Upper lobe of left lung (tissue), 6 donors: ENCODE data around the gene OPCML. TPM values are rescaled to one million over a fixed set of nuclear protein-coding genes. Genes with fewer than 3 reads are reported as not detected.

Experiments used
- ATAC-seq, 2 donors: fragments of 200-7000 bp; cut with Tn5 transposase; one replicate each; pipeline ENCODE4 v1.9.1; 2022; ENCODE audit warnings: mild to moderate bottlenecking in 2 of 2, moderate library complexity in 2 of 2; ENCODE audit not compliant: low FRiP score in 2 of 2
- DNase-seq, 2 donors: peaks; one replicate each; pipeline ENCODE4 v3.0.0-alpha.2; 2019 to 2020
- H3K27ac ChIP-seq, 4 donors: fragments of 200-600 bp; sonication (generic); one replicate each; pipeline ENCODE4 v1.5.1; 2016 to 2019
- H3K27me3 ChIP-seq, 4 donors: fragments of 200-600 bp; sonication (generic); one replicate each; pipeline ENCODE4 v1.5.1; 2017 to 2019
- H3K36me3 ChIP-seq, 4 donors: fragments of 200-600 bp; sonication (generic); one replicate each; pipeline ENCODE4 v1.5.1; 2016 to 2019
- H3K4me1 ChIP-seq, 4 donors: fragments of 200-600 bp; sonication (generic); one replicate each; pipeline ENCODE4 v1.5.1; 2018 to 2019
- H3K4me3 ChIP-seq, 4 donors: fragments of 200-600 bp; sonication (generic); one replicate each; pipeline ENCODE4 v1.5.1; 2017 to 2019; ENCODE audit warnings: mild to moderate bottlenecking in 2 of 4, moderate library complexity in 1 of 4
- H3K9me3 ChIP-seq, 4 donors: fragments of 200-600 bp; sonication (generic); one replicate each; pipeline ENCODE4 v1.5.1; 2018 to 2019
- EP300 ChIP-seq, 4 donors: sonication (generic); formaldehyde crosslinking; IDR thresholded peaks; one replicate each; pipeline ENCODE4 v1.5.1; 2017; ENCODE audit warnings: antibody characterized with exemption in 4 of 4, control low read depth in 2 of 4
- POLR2A ChIP-seq, 4 donors: fragments of 450-650 bp; IDR thresholded peaks; one replicate each; pipeline ENCODE4 v1.5.1; 2016 to 2017; ENCODE audit warnings: antibody characterized with exemption in 4 of 4, mild to moderate bottlenecking in 2 of 4
- POLR2AphosphoS5 ChIP-seq, 2 donors: sonication (generic); formaldehyde crosslinking; IDR thresholded peaks; one replicate each; pipeline ENCODE4 v1.5.1; 2017; ENCODE audit warnings: antibody characterized with exemption in 2 of 2
- WGBS, 2 donors: methylation state at CpG; one replicate each; pipeline ENCODE4 v1.1.5; 2017 to 2018; 5-methylcytosine and 5-hydroxymethylcytosine counted together
- total RNA-seq, 6 donors: library from RNA; depleted of rRNA in 4 of 6; stranded (reverse); fragments of >200 nt in 4 of 6; gene quantifications; one replicate each; pipeline versions ENCODE4 v1.1.0 to v1.2.1, GENCODE V29; 2016 to 2021
- TF ChIP-seq, protein P1 (sequence below), 6 experiments: fragments of 450-650 bp in 4 of 6; fragments of 200-600 bp in 2 of 6; sonication (generic) in 2 of 6; IDR thresholded peaks; one replicate each; pipeline ENCODE4 v1.5.1; 2016 to 2019; ENCODE audit warnings: antibody characterized with exemption in 6 of 6
- donor health status: DM: no; HTN: no; CAD: no; lungs with moderate emphysema.
- donor health status: DM: no; HTN: yes; CAD: no; lungs with severe emphysema.

Gene OPCML
- total RNA-seq, 6 donors from 2014 or later = 0.10 TPM; not detected in 5

DNA sequence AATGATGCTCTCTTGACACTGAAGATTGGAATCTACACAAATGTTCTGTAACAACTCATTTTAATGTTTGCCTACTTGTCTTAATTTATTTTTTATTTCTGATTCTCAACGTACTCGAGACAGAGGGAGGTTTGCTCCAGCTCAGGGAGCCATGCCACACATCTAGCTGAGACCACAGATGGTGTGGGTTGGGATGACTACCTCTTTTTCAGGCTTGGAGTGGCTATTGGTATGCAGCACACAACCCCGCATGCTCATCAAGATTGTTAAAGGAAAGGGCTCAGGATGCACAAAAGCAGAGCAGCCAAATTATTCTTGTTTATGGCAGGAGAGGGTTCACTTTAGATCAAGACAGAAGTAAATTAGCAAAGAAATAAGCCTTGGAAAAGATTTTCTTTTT lies 424.5 kb downstream of the OPCML start:
- Histone ChIP-seq H3K4me3 (no peak overlapping the region), H3K9me3 (no peaks in the 10 kb centered on the region), H3K36me3 (no peaks in the 10 kb centered on the region), H3K27me3 (no peaks in the 10 kb centered on the region), H3K27ac (no peak overlapping the region), H3K4me1 (no peaks in the 10 kb centered on the region)
- WGBS, 2 donors = 69 to 72% methylated on average over 3 of the region's 3 CpGs
- no peak for TF ChIP-seq EP300 (IDR thresholded peaks at IDR 0.05)
- TF ChIP-seq POLR2A (IDR thresholded peaks at IDR 0.05) = no peak
- TF ChIP-seq, protein P1, sequence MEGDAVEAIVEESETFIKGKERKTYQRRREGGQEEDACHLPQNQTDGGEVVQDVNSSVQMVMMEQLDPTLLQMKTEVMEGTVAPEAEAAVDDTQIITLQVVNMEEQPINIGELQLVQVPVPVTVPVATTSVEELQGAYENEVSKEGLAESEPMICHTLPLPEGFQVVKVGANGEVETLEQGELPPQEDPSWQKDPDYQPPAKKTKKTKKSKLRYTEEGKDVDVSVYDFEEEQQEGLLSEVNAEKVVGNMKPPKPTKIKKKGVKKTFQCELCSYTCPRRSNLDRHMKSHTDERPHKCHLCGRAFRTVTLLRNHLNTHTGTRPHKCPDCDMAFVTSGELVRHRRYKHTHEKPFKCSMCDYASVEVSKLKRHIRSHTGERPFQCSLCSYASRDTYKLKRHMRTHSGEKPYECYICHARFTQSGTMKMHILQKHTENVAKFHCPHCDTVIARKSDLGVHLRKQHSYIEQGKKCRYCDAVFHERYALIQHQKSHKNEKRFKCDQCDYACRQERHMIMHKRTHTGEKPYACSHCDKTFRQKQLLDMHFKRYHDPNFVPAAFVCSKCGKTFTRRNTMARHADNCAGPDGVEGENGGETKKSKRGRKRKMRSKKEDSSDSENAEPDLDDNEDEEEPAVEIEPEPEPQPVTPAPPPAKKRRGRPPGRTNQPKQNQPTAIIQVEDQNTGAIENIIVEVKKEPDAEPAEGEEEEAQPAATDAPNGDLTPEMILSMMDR (IDR thresholded peaks at IDR 0.05) = no peak
- TF ChIP-seq POLR2AphosphoS5 (IDR thresholded peaks at IDR 0.05) = no peak
- no peak for DNase-seq
- no peak for ATAC-seq

- no peak for ATAC-seq
- Histone ChIP-seq H3K4me3 (no peak overlapping the region), H3K4me1 (no peaks in the 10 kb centered on the region), H3K27ac (no peak overlapping the region), H3K36me3 (no peaks in the 10 kb centered on the region), H3K27me3 (no peaks in the 10 kb centered on the region), H3K9me3 (no peaks in the 10 kb centered on the region)
- TF ChIP-seq POLR2A (IDR thresholded peaks at IDR 0.05) = no peak
- DNase-seq = no peak
- WGBS, 2 donors = 71 to 72% methylated on average over 4 of the region's 4 CpGs
These were observed 425.2 kb downstream of the OPCML start for GRCh38 chr11:133107136-133107535.

DNA sequence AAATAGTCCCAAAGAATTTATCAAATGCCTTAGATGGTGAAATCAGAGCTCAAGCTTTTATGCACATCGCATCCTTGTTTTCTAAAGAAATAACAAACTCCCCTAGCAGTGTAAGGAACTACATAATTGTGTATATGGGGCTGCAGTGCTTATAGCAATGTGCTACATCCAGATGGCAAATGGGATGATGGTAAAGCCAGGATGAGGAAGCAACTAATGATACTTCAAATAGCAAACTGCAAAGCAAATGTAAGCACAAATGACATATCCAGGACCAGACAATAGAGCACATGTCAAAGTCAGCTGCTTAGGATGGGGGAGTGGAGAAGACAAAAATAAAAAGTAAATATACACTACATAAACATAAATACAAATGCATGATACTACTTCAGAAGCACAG lies 425.9 kb downstream of the OPCML start:
- DNase-seq (no peak), ATAC-seq (no peak)
- H3K27ac ChIP-seq = no peak overlapping the region
- H3K9me3 ChIP-seq = no peaks in the 10 kb centered on the region
- H3K4me3 ChIP-seq = no peak overlapping the region
- H3K36me3 ChIP-seq = no peaks in the 10 kb centered on the region
- 95 to 100% methylated on average over 1 of the region's 1 CpG for WGBS, 2 donors
- H3K27me3 ChIP-seq = no peaks in the 10 kb centered on the region
- H3K4me1 ChIP-seq = no peaks in the 10 kb centered on the region
- TF ChIP-seq EP300 (IDR thresholded peaks at IDR 0.05) (no peak), POLR2A (IDR thresholded peaks at IDR 0.05) (no peak), POLR2AphosphoS5 (IDR thresholded peaks at IDR 0.05) (no peak)
- TF ChIP-seq, protein P1 (IDR thresholded peaks at IDR 0.05) = no peak

DNA sequence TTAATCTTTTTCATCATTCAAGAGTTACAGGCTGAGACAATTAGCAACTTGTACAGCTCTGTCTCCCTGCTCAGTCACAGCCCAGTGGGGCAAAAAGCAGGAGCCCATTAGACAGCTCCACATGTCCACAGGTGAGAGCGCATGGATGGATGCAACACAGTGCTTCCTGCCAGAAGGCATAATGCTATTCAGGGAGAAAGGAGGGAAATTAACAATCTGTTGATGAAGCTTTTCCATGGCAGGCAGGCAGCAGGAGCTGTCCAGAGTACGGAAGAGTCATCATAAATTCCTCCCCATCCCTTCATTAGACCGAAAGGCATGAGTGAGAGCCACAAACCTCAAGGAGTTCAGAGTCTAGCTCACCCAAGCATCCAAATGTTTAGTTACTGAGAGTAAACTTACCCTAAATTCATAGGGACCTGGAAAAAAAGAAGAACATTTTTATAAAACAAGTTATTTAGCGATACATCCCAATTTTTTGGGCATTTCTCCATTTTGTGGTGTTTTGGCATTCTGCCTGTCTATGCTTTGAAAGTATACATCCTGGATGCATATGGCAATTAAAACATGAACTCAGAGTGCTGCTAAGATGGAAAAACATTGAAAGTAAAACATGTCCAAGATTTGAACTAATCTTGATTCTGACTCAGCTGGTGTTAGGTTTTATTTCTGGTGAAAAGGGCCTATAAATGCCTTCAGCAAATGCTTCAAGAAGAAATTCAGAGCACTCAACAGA lies 428.1 kb downstream of the OPCML start:
- DNase-seq = no peak
- TF ChIP-seq, protein P1 (IDR thresholded peaks at IDR 0.05) = no peak
- no peak for TF ChIP-seq EP300 (IDR thresholded peaks at IDR 0.05)
- no peak for TF ChIP-seq POLR2A (IDR thresholded peaks at IDR 0.05)
- TF ChIP-seq POLR2AphosphoS5 (IDR thresholded peaks at IDR 0.05) = no peak
- no peak overlapping the region for H3K27ac ChIP-seq
- no peak for ATAC-seq
- no peak overlapping the region for H3K4me3 ChIP-seq
- H3K4me1 ChIP-seq = no peaks in the 10 kb centered on the region
- no peaks in the 10 kb centered on the region for H3K9me3 ChIP-seq
- WGBS, 2 donors = 81 to 84% methylated on average over 4 of the region's 4 CpGs
- no peaks in the 10 kb centered on the region for H3K36me3 ChIP-seq
- no peaks in the 10 kb centered on the region for H3K27me3 ChIP-seq

DNA sequence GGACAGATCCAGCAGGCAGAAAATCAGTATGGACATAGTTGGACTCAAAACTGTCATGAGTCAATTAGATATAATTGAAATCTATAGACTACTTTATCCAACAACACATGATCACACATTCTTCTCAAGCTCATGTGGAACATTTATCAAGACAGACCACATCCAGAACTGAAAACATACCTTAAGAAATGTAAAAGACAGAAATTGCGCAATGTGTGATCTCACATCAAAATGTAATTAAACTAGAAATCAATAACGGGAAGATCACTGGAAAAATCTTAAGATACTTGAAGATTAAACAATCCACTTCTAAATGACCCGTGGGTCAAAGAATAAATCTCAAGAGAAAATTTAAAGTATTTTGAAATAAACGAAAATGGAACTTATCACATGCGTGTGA lies 435.3 kb downstream of the OPCML start:
- Histone ChIP-seq H3K9me3 (no peaks in the 10 kb centered on the region), H3K27ac (no peak overlapping the region), H3K36me3 (no peaks in the 10 kb centered on the region), H3K27me3 (no peaks in the 10 kb centered on the region), H3K4me1 (no peaks in the 10 kb centered on the region), H3K4me3 (no peak overlapping the region)
- ATAC-seq = no peak
- 82 to 83% methylated on average over 5 of the region's 5 CpGs for WGBS, 2 donors
- no peak for DNase-seq
- TF ChIP-seq EP300 (IDR thresholded peaks at IDR 0.05) = no peak
- TF ChIP-seq POLR2A (IDR thresholded peaks at IDR 0.05) = no peak
- no peak for TF ChIP-seq POLR2AphosphoS5 (IDR thresholded peaks at IDR 0.05)
- TF ChIP-seq, protein P1 (IDR thresholded peaks at IDR 0.05) = no peak
